SU-DHL-6 (cell line): ENCODE results near the gene CNOT4.
A peak's percentile ranks its signal among the peaks of the same experiment; 100 is the strongest.

Source experiments
- H2AFZ ChIP-seq: fragments of 200-600 bp; sonication (generic); 2 replicates; pipeline ENCODE4 v1.6.1; 2014; ENCODE audit warnings: low read depth, mild to moderate bottlenecking, moderate library complexity, mixed read lengths, antibody characterized with exemption, low read length; ENCODE audit not compliant: severe bottlenecking
- H3F3A ChIP-seq: fragments of 200-600 bp; shearing (Covaris generic); 2 replicates; pipeline ENCODE4 v1.6.0; 2016; ENCODE audit warnings: antibody characterized with exemption, mild to moderate bottlenecking; ENCODE audit not compliant: insufficient read depth
- H3K27ac ChIP-seq: fragments of 200-600 bp; sonication (generic); 2 replicates; pipeline ENCODE4 v1.5.1; 2016; ENCODE audit warnings: low read depth, mild to moderate bottlenecking, low read length, moderate library complexity, mixed read lengths
- H3K27me3 ChIP-seq: fragments of 200-600 bp; sonication (generic), shearing (Covaris generic); 2 replicates; pipeline ENCODE4 v1.6.0; 2014; ENCODE audit warnings: mild to moderate bottlenecking, low read length
- H3K36me3 ChIP-seq: fragments of 200-600 bp; sonication (generic); 2 replicates; pipeline ENCODE4 v1.6.1; 2014; ENCODE audit warnings: mild to moderate bottlenecking, low read length, mixed read lengths
- H3K4me2 ChIP-seq: fragments of 300-600, 200-600 bp; shearing (Covaris generic), sonication (generic); 2 replicates; pipeline ENCODE4 v1.6.0; 2014; ENCODE audit warnings: low read length, low read depth, mild to moderate bottlenecking; ENCODE audit not compliant: poor library complexity, severe bottlenecking
- H3K4me3 ChIP-seq: fragments of 200-600 bp; sonication (generic); 2 replicates; pipeline ENCODE4 v1.5.1; 2014; ENCODE audit warnings: antibody characterized with exemption, low read length, mild to moderate bottlenecking, mixed read lengths; ENCODE audit not compliant: insufficient read depth, poor library complexity, severe bottlenecking
- H3K79me2 ChIP-seq: fragments of 200-600 bp; sonication (generic); 2 replicates; pipeline ENCODE4 v1.6.1; 2014; ENCODE audit warnings: mild to moderate bottlenecking, low read length, moderate library complexity; ENCODE audit not compliant: insufficient read depth
- H3K9ac ChIP-seq: fragments of 200-600 bp; sonication (generic); 2 replicates; pipeline ENCODE4 v1.7.0; 2014; ENCODE audit warnings: mild to moderate bottlenecking, low read length
- H3K9me2 ChIP-seq: fragments of 200-600 bp; sonication (generic); replicated peaks from 2 replicates; pipeline ENCODE4 v1.6.1; 2014; ENCODE audit warnings: low read length; ENCODE audit not compliant: insufficient read depth
- H3K9me3 ChIP-seq: fragments of 200-600 bp; sonication (generic); 2 replicates; pipeline ENCODE4 v1.6.1; 2014; ENCODE audit warnings: low read length, mixed read lengths; ENCODE audit not compliant: insufficient read depth
- H4K20me1 ChIP-seq: fragments of 200-600 bp; sonication (generic); 2 replicates; pipeline ENCODE4 v1.6.1; 2014; ENCODE audit warnings: low read depth, mild to moderate bottlenecking, antibody characterized with exemption, low read length, moderate library complexity, mixed read lengths
- CTCF ChIP-seq: fragments of 200-600 bp; sonication (generic); IDR thresholded peaks from one replicate; pipeline ENCODE4 v1.5.1; 2017; ENCODE audit warnings: antibody characterized with exemption, mild to moderate bottlenecking, low read length, moderate library complexity; ENCODE audit not compliant: insufficient read depth, poor library complexity, severe bottlenecking
- EZH2phosphoT487 ChIP-seq: fragments of 200-600 bp; sonication (generic), shearing (Covaris generic); conservative IDR thresholded peaks from 2 replicates; pipeline ENCODE4 v1.6.1; 2018; ENCODE audit warnings: mild to moderate bottlenecking, antibody characterized with exemption, low read length, moderate library complexity, mixed read lengths

Gene CNOT4

DNA sequence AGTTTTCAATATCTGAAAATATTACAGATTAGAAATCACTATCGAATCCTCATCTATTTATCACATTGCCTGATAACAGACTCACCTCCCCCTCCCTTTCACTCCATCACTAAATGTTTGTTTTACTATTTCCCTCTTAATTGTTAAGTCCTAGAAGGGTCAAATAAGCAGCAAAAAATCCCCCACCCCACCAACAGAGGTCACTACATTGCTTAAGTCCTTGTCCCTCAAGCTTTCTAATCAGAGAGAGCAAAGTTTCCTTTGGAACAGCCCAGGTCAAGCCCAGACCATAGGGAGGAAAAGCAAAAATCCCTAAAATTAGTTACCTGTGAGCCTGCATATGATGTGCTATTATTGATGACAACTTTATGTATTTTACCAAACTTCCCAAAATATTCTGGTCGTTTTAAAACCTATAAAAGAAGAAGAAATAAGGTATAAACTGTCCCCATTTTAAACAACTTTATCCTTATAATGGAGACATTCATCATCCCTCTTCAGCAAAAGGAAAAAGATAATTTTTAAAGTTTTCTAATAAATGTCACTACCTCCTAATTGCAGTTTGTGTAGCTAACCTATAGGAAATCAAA, 95.0 kb downstream of the CNOT4 start:
- Histone ChIP-seq H3K4me2 (no peak overlapping the region), H4K20me1 (no peaks in the 10 kb centered on the region), H3K27me3 (no peaks in the 10 kb centered on the region), H3K9me3 (no peaks in the 10 kb centered on the region), H3K79me2 (no peaks in the 10 kb centered on the region; the same call in 1 of the 2 replicates), H3K9me2 (no peaks in the 10 kb centered on the region), H3K36me3 (peaks cover 8% of the 10 kb centered on the region; the same call in 1 of the 2 replicates), H2AFZ (no peak overlapping the region), H3K4me3 (no peak overlapping the region), H3K27ac (no peak overlapping the region), H3F3A (no peaks in the 10 kb centered on the region; the same call in 1 of the 2 replicates), H3K9ac (no peak overlapping the region)
- peak; percentile 70 for TF ChIP-seq CTCF
- no peak for TF ChIP-seq EZH2phosphoT487

GRCh38 chr7:135414208-135414607, 95.7 kb downstream of the CNOT4 start:
- Histone ChIP-seq H3K79me2 (no peaks in the 10 kb centered on the region; the same call in 1 of the 2 replicates), H3K36me3 (peaks cover 8% of the 10 kb centered on the region; the same call in 1 of the 2 replicates), H3K4me2 (no peak overlapping the region), H3K4me3 (no peak overlapping the region), H3K27ac (no peak overlapping the region), H3K9me2 (no peaks in the 10 kb centered on the region), H4K20me1 (no peaks in the 10 kb centered on the region), H3F3A (no peaks in the 10 kb centered on the region; the same call in 1 of the 2 replicates), H3K9me3 (no peaks in the 10 kb centered on the region), H3K27me3 (no peaks in the 10 kb centered on the region), H3K9ac (no peak overlapping the region), H2AFZ (no peak overlapping the region)
- no peak for TF ChIP-seq EZH2phosphoT487
- no peak for TF ChIP-seq CTCF

DNA sequence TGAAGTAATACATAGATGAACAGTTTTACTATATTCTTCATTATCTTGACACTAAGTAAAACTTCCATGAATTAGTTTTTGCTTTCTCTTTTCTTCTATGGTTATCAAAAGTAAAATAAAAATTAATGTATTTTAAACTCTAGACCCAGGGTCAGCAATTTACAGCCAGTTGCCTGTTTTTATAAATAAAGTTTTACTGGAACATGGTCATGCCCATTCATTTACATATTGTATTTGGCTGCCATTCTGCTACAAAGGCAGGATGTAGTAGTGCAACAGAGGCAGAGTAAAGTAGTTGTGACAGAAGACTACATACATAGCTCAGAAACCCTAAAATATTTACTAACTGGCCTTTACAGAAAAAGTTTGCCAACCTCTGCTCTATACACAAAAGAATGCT, 98.8 kb downstream of the CNOT4 start:
- Histone ChIP-seq H3F3A (no peaks in the 10 kb centered on the region; the same call in 1 of the 2 replicates), H3K36me3 (peaks cover 13% of the 10 kb centered on the region; the same call in 1 of the 2 replicates), H3K27me3 (no peaks in the 10 kb centered on the region), H2AFZ (no peak overlapping the region), H3K9ac (no peak overlapping the region), H3K9me3 (no peaks in the 10 kb centered on the region), H4K20me1 (no peaks in the 10 kb centered on the region), H3K4me2 (no peak overlapping the region), H3K9me2 (no peaks in the 10 kb centered on the region), H3K79me2 (no peaks in the 10 kb centered on the region), H3K4me3 (no peak overlapping the region), H3K27ac (no peak overlapping the region)
- TF ChIP-seq CTCF (no peak), EZH2phosphoT487 (no peak)
